ENCODE results near the gene F2. TPM values are rescaled to one million over a fixed set of nuclear protein-coding genes. Genes with fewer than 3 reads are reported as not detected.
A peak's percentile ranks its signal among the peaks of the same experiment; 100 is the strongest.

Gene F2
- total RNA-seq, 1 donor from 2014 or later, result 0.29 TPM

GRCh38 chr11:46673713-46674462 is 45.1 kb upstream of the F2 start:
- Mint-ChIP-seq H3K36me3 (ENCODE audit: unreplicated experiment) (peaks cover 13% of the 10 kb centered on the region), H3K27ac (ENCODE audit: unreplicated experiment) (peak overlapping the region; percentile 62), H3K4me3 (ENCODE audit: unreplicated experiment) (no peak overlapping the region), H3K27me3 (ENCODE audit: unreplicated experiment) (peaks cover 13% of the 10 kb centered on the region), H3K9me3 (ENCODE audit: unreplicated experiment) (peaks cover 21% of the 10 kb centered on the region), H3K4me1 (ENCODE audit: low read depth, unreplicated experiment) (peaks cover 25% of the 10 kb centered on the region)
- TF ChIP-seq, protein P1, sequence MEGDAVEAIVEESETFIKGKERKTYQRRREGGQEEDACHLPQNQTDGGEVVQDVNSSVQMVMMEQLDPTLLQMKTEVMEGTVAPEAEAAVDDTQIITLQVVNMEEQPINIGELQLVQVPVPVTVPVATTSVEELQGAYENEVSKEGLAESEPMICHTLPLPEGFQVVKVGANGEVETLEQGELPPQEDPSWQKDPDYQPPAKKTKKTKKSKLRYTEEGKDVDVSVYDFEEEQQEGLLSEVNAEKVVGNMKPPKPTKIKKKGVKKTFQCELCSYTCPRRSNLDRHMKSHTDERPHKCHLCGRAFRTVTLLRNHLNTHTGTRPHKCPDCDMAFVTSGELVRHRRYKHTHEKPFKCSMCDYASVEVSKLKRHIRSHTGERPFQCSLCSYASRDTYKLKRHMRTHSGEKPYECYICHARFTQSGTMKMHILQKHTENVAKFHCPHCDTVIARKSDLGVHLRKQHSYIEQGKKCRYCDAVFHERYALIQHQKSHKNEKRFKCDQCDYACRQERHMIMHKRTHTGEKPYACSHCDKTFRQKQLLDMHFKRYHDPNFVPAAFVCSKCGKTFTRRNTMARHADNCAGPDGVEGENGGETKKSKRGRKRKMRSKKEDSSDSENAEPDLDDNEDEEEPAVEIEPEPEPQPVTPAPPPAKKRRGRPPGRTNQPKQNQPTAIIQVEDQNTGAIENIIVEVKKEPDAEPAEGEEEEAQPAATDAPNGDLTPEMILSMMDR (IDR thresholded peaks at IDR 0.05; ENCODE audit: partially characterized antibody, unreplicated experiment), result no peak
- no peak for DNase-seq

GRCh38 chr11:46674463-46675287 is 44.3 kb upstream of the F2 start:
- no peak overlapping the region for H3K4me3 Mint-ChIP-seq (ENCODE audit: unreplicated experiment)
- H3K4me1 Mint-ChIP-seq (ENCODE audit: low read depth, unreplicated experiment), result peaks cover 25% of the 10 kb centered on the region
- H3K27ac Mint-ChIP-seq (ENCODE audit: unreplicated experiment), result peak overlapping the region; percentile 62
- H3K36me3 Mint-ChIP-seq (ENCODE audit: unreplicated experiment), result peaks cover 13% of the 10 kb centered on the region
- TF ChIP-seq, protein P1 (IDR thresholded peaks at IDR 0.05; ENCODE audit: partially characterized antibody, unreplicated experiment), result no peak
- peaks cover 13% of the 10 kb centered on the region for H3K27me3 Mint-ChIP-seq (ENCODE audit: unreplicated experiment)
- peaks cover 21% of the 10 kb centered on the region for H3K9me3 Mint-ChIP-seq (ENCODE audit: unreplicated experiment)
- no peak for DNase-seq

DNA sequence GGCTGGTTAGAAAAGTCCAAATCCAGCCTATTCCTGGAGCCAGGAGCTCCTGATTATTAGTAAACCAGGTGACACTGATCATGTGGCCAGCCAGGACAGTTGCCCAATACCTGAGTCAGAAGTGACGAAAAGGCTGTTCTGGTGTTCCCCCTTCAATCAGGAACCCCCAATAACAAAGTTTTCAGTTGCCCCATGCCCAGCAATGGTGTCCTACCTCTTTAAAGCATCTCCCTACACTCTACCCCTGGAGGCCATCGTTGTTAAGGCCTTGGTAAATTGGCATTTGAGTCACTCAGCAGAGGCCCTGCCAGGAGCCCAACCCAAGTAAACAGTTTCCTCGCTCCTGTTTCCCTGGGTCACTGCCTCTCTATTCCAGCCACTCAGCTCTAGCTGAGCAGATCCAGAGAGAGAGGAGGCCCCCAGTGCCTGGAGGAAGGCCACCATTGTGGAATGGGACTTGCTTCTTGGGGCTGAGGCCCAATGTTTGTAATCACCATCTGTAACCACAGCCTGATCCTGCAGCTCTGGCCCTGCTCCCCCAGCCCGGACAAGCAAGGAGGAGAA is 43.6 kb upstream of the F2 start:
- no peak for DNase-seq
- Mint-ChIP-seq H3K4me3 (ENCODE audit: unreplicated experiment) (no peak overlapping the region), H3K36me3 (ENCODE audit: unreplicated experiment) (peaks cover 13% of the 10 kb centered on the region), H3K4me1 (ENCODE audit: low read depth, unreplicated experiment) (peaks cover 25% of the 10 kb centered on the region), H3K27ac (ENCODE audit: unreplicated experiment) (no peak overlapping the region), H3K27me3 (ENCODE audit: unreplicated experiment) (peaks cover 13% of the 10 kb centered on the region), H3K9me3 (ENCODE audit: unreplicated experiment) (peaks cover 21% of the 10 kb centered on the region)
- TF ChIP-seq, protein P1 (IDR thresholded peaks at IDR 0.05; ENCODE audit: partially characterized antibody, unreplicated experiment), result no peak

DNA sequence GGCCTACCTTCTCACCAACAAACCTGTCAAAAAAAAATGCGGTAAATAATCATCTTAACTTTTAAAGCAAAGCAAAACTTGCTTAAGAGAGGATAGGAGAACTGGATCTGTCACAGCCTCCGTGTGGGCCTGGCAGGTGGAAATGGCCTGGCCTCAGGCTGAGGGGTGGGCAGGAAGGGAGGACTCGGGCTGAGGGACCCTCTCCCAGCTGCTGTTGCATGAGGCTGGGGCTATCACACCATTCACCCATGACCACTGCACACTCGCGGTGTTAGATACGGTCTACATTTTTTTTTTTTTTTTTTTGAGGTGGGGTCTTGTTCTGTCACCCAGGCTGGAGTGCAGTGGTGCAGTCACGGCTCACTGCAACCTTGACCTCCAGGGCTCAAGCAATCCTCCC is 43.1 kb upstream of the F2 start:
- no peak overlapping the region for H3K4me3 Mint-ChIP-seq (ENCODE audit: unreplicated experiment)
- peaks cover 13% of the 10 kb centered on the region for H3K36me3 Mint-ChIP-seq (ENCODE audit: unreplicated experiment)
- peaks cover 21% of the 10 kb centered on the region for H3K9me3 Mint-ChIP-seq (ENCODE audit: unreplicated experiment)
- TF ChIP-seq, protein P1 (IDR thresholded peaks at IDR 0.05; ENCODE audit: partially characterized antibody, unreplicated experiment), result no peak
- peaks cover 12% of the 10 kb centered on the region for H3K27me3 Mint-ChIP-seq (ENCODE audit: unreplicated experiment)
- H3K4me1 Mint-ChIP-seq (ENCODE audit: low read depth, unreplicated experiment), result peaks cover 25% of the 10 kb centered on the region
- H3K27ac Mint-ChIP-seq (ENCODE audit: unreplicated experiment), result no peak overlapping the region
- no peak for DNase-seq
